Heart left ventricle (tissue), 16 donors: ENCODE data around the gene ZFPM1. TPM values are rescaled to one million over a fixed set of nuclear protein-coding genes. Genes with fewer than 3 reads are reported as not detected.

Experiments
- ATAC-seq, 4 donors: fragments of 200-7000 bp; cut with Tn5 transposase; one replicate each; pipeline ENCODE4 v1.9.1; 2020 to 2022; ENCODE audit warnings: moderate library complexity in 4 of 4, mild to moderate bottlenecking in 3 of 4, moderate number of reproducible peaks in 1 of 4
- DNase-seq, 5 donors: peaks; one replicate each; pipeline ENCODE4 v3.0.0-alpha.2; 2020
- H3K27ac ChIP-seq, 12 donors: fragments of 200-600 bp; sonication (generic) in 4 of 12; one replicate each; pipeline versions ENCODE4 v1.5.0 to v1.8.0; 2016 to 2022; ENCODE audit warnings: mild to moderate bottlenecking in 2 of 12
- H3K27me3 ChIP-seq, 9 donors: fragments of 200-600 bp; sonication (generic) in 2 of 9; one replicate each; pipeline versions ENCODE4 v1.5.1 to v1.8.0; 2016 to 2022; ENCODE audit warnings: mild to moderate bottlenecking in 3 of 9
- H3K36me3 ChIP-seq, 9 donors: fragments of 200-600 bp; sonication (generic) in 2 of 9; one replicate each; pipeline versions ENCODE4 v1.5.0 to v1.8.0; 2018 to 2022; ENCODE audit warnings: mild to moderate bottlenecking in 2 of 9
- H3K4me1 ChIP-seq, 12 donors: fragments of 200-600 bp; sonication (generic) in 4 of 12; one replicate each; pipeline versions ENCODE4 v1.5.0 to v1.8.0; 2016 to 2022; ENCODE audit warnings: mild to moderate bottlenecking in 3 of 12
- H3K4me3 ChIP-seq, 12 donors: fragments of 200-600 bp; sonication (generic) in 4 of 12; one replicate each; pipeline versions ENCODE4 v1.5.0 to v1.8.0; 2017 to 2022; ENCODE audit warnings: mild to moderate bottlenecking in 9 of 12, moderate library complexity in 4 of 12
- H3K9me3 ChIP-seq, 12 donors: fragments of 200-600 bp; sonication (generic) in 4 of 12; one replicate each; pipeline versions ENCODE4 v1.5.0 to v1.8.0; 2016 to 2022; ENCODE audit warnings: mild to moderate bottlenecking in 1 of 12
- CTCF ChIP-seq, 12 donors: fragments of 200-600 bp; sonication (generic) in 4 of 12; IDR thresholded peaks; one replicate each; pipeline versions ENCODE4 v1.5.0 to v1.8.0; 2018 to 2022; ENCODE audit warnings: antibody characterized with exemption in 12 of 12, mild to moderate bottlenecking in 5 of 12
- POLR2A ChIP-seq, 2 donors: fragments of 450-650 bp; IDR thresholded peaks; one replicate each; pipeline ENCODE4 v1.6.1; 2017; ENCODE audit warnings: antibody characterized with exemption in 2 of 2, mild to moderate bottlenecking in 2 of 2, moderate library complexity in 2 of 2
- WGBS, 4 donors: extraction: QIAGEN DNeasy Blood & Tissue Kit in 2 of 4; methylation state at CpG; one replicate each; pipeline versions ENCODE4 v1.1.5 to v1.1.7; 2013 to 2018; 5-methylcytosine and 5-hydroxymethylcytosine counted together
- intact Hi-C, 10 donors: fragments of 100-400 bp; cut with DNase I; formaldehyde crosslinking; loops; one replicate each; pipeline versions ENCODE4 v1.11.1 to v1.14.2; 2022
- polyA plus RNA-seq, 2 donors: library from polyadenylated mRNA; stranded (reverse); fragments of 200-250 nt; gene quantifications; one replicate each; pipeline ENCODE4 v1.2.3, GENCODE V29; 2013
- total RNA-seq, 9 donors: library from RNA; depleted of rRNA in 2 of 9; stranded (reverse); fragments of >200 nt in 2 of 9; fragmentation: NEBNext Ultra II Directional in 3 of 9; extraction: Animal tissue kit (Norgen Biotek cat#: 25700) in 3 of 9; gene quantifications; one replicate each; pipeline versions ENCODE4 v1.1.0 to v1.2.4, GENCODE V29; 2016 to 2023
- donor health status: ischemic (EF 13 %, LVEDD 7.1; RV severe dilation, severe dysfunction).
- donor health status: healthy with polysubstance abuse.
- donor health status: DM: no; HTN: yes; CAD: no.
- donor health status: DM: no; HTN: no; CAD: no.
- donor health status: ischemic (EF 25% LVEDD 6.9; RV normal size, moderate dysfunction).
- donor health status: ischemic (EF 25% LVEDD 5.7; RV mildly dilated, moderate dysfunction).
- donor health status: healthy.
- donor health status: DM: yes; HTN: yes; CAD: no.
- donor health status: ischemic (EF 35%, LVEDD 5.7; RV mildly dilated, moderate dysfunction).
- donor health status: nonischemic (EF 11% LVEDD 7.7; RV severe dilation, severe dysfunction).
- donor health status: DM: yes; HTN: yes; CAD: no.
- donor health status: PGD.
- donor health status: ischemic (EF 29% LVEDD 5.4; RV normal size, mild dysfunction).
- donor health status: nonischemic (EF 23%, LVEDD 6.1; RV moderate dilation, normal function).

ZFPM1 gene
- total and polyA plus RNA-seq, 11 donors = 1.3 to 6.3 (median 4.1) TPM

- DNase-seq (no peak), ATAC-seq (no peak)
- peaks cover 0 to 40% (median 15%) of the 10 kb centered on the region in 9 donors for H3K27me3 ChIP-seq
- WGBS, 4 donors = 92 to 96% (median 95%) methylated on average over 10 of the region's 10 CpGs; no CpG with 5 or more reads in 1 of the 4 donors
- no peaks in the 10 kb centered on the region for H3K9me3 ChIP-seq
- H3K27ac ChIP-seq = no peak overlapping the region
- H3K36me3 ChIP-seq = no peaks in the 10 kb centered on the region
- H3K4me3 ChIP-seq = no peak overlapping the region
- intact Hi-C loops = loop anchor here in 4 of 10 donors (10.0 kb wide), 3 partner anchors 240 to 450 kb away; no protein-coding TSS in a partner anchor
- peaks cover 0 to 29% (median 9%) of the 10 kb centered on the region in 12 donors for H3K4me1 ChIP-seq
- TF ChIP-seq CTCF (IDR thresholded peaks at IDR 0.05) (no peak), POLR2A (IDR thresholded peaks at IDR 0.05) (no peak)
Observed at GRCh38 chr16:88434353-88434690, 18.8 kb upstream of the ZFPM1 start.

GRCh38 chr16:88434746-88435145 lies 18.3 kb upstream of the ZFPM1 start:
- no peak for TF ChIP-seq CTCF (IDR thresholded peaks at IDR 0.05)
- TF ChIP-seq POLR2A (IDR thresholded peaks at IDR 0.05) = no peak
- intact Hi-C loops = loop anchor here in 9 of 10 donors (5.0 to 10.0 kb wide), 6 partner anchors 237 to 452 kb away; no protein-coding TSS in a partner anchor
- Histone ChIP-seq H3K27ac (no peak overlapping the region), H3K36me3 (no peaks in the 10 kb centered on the region), H3K27me3 (peaks cover 0 to 36% (median 13%) of the 10 kb centered on the region in 9 donors), H3K4me3 (no peak overlapping the region), H3K4me1 (peaks cover 0 to 25% (median 9%) of the 10 kb centered on the region in 12 donors), H3K9me3 (no peaks in the 10 kb centered on the region)
- no peak for DNase-seq
- WGBS, 4 donors = 74 to 81% (median 77%) methylated on average over 17 to 18 of the region's 18 CpGs
- no peak for ATAC-seq

- intact Hi-C loops = loop anchor here (2.0 to 10.0 kb wide), 7 partner anchors 238 to 453 kb away; no protein-coding TSS in a partner anchor
- H3K4me1 ChIP-seq = peaks cover 0 to 16% (median 2%) of the 10 kb centered on the region in 12 donors
- H3K4me3 ChIP-seq = no peak overlapping the region
- H3K27ac ChIP-seq = no peak overlapping the region
- DNase-seq (no peak), ATAC-seq (no peak)
- WGBS, 4 donors = 88 to 91% (median 89%) methylated on average over 33 to 36 of the region's 36 CpGs
- TF ChIP-seq CTCF (IDR thresholded peaks at IDR 0.05) = no peak
- TF ChIP-seq POLR2A (IDR thresholded peaks at IDR 0.05) = no peak
- H3K9me3 ChIP-seq = no peaks in the 10 kb centered on the region
- no peaks in the 10 kb centered on the region for H3K36me3 ChIP-seq
- H3K27me3 ChIP-seq = peaks cover 0 to 27% (median 6%) of the 10 kb centered on the region in 9 donors
Observed at GRCh38 chr16:88435437-88436355, 17.4 kb upstream of the ZFPM1 start.

GRCh38 chr16:88436796-88437195 lies 16.3 kb upstream of the ZFPM1 start:
- no peaks in the 10 kb centered on the region for H3K36me3 ChIP-seq
- TF ChIP-seq POLR2A (IDR thresholded peaks at IDR 0.05) = no peak
- no peak for TF ChIP-seq CTCF (IDR thresholded peaks at IDR 0.05)
- H3K27me3 ChIP-seq = peaks cover 0 to 17% (median 3%) of the 10 kb centered on the region in 9 donors
- intact Hi-C loops = loop anchor here (1.0 to 10.0 kb wide), 8 partner anchors 239 to 454 kb away; no protein-coding TSS in a partner anchor
- 90 to 94% (median 92%) methylated on average over 14 to 36 of the region's 36 CpGs for WGBS, 4 donors
- no peak overlapping the region for H3K4me3 ChIP-seq
- H3K4me1 ChIP-seq = peaks cover 0 to 6% (median 0%) of the 10 kb centered on the region in 12 donors
- ATAC-seq = no peak
- H3K27ac ChIP-seq = no peak overlapping the region
- no peaks in the 10 kb centered on the region for H3K9me3 ChIP-seq
- DNase-seq = no peak
